ENCODE data around the gene QRICH1. TPM values are rescaled to one million over a fixed set of nuclear protein-coding genes. Genes with fewer than 3 reads are reported as not detected.

Gene QRICH1
- total and polyA plus RNA-seq, 2 of the 4 experiments (the other 2 are of a cell fraction), result 62.7 to 77.3 TPM

GRCh38 chr3:49005303-49005680, 88.6 kb downstream of the QRICH1 start:
- no peak overlapping the region for H3K27ac ChIP-seq (ENCODE audit: insufficient read depth, low read length)
- H3K4me3 ChIP-seq (ENCODE audit: insufficient read depth, low read depth, low read length), result no peak overlapping the region
- H3K36me3 ChIP-seq (ENCODE audit: control insufficient read depth, insufficient read depth, low read length), result peaks cover 3% of the 10 kb centered on the region; the same call in 1 of the 2 replicates
- intact Hi-C loops (cut with micrococcal nuclease), result no loop called here
- H3K18ac ChIP-seq (ENCODE audit: low read depth, low read length), result no peak overlapping the region
- H3K9me1 ChIP-seq (ENCODE audit: insufficient read depth, low read length), result peaks cover 21% of the 10 kb centered on the region
- dilution Hi-C loops (cut with HindIII; ENCODE audit: low sequenced_read_pairs, unreplicated experiment), result no loop called here
- ATAC-seq (ENCODE audit: low read depth) (no peak), DNase-seq (no peak)
- peaks cover 18% of the 10 kb centered on the region for H4K20me1 ChIP-seq (ENCODE audit: insufficient read depth, low read length)
- no peak overlapping the region for H3K4ac ChIP-seq (ENCODE audit: low read depth, low read length)
- in situ Hi-C loops (cut with MboI; ENCODE audit: low sequenced_read_pairs), result no loop called here
- H3K79me1 ChIP-seq (ENCODE audit: low read depth in 1 of 2, low read length in 2 of 2), result peaks cover 0 to 42% of the 10 kb centered on the region in 2 experiments; a peak in 2 of 4 replicates
- POLR2A ChIA-PET (ENCODE audit: unreplicated experiment), result no interaction called here
- WGBS, 2 experiments (ENCODE audit: extremely low coverage in 2 of 2, insufficient read length in 1 of 2), result 83% methylated on average over 1 of the region's 3 CpGs; no CpG with 5 or more reads in 1 of the 2 experiments
- no peak overlapping the region for H2BK20ac ChIP-seq (ENCODE audit: low read depth, low read length)
- no peak overlapping the region for H3K23ac ChIP-seq (ENCODE audit: low read depth, low read length)
- no peak overlapping the region for H4K5ac ChIP-seq (ENCODE audit: low read depth, low read length)
- H2BK5ac ChIP-seq (ENCODE audit: low read depth, low read length, poor library complexity, severe bottlenecking), result no peak overlapping the region
- no peak overlapping the region for H2BK15ac ChIP-seq (ENCODE audit: low read depth, low read length)
- no peak overlapping the region for H4K8ac ChIP-seq (ENCODE audit: low read depth in 2 of 2, low read length in 2 of 2)
- no peak overlapping the region for H4K91ac ChIP-seq (ENCODE audit: insufficient read depth, low read depth, low read length)
- no peak for TF ChIP-seq CTCF (conservative IDR thresholded peaks at IDR 0.05; ENCODE audit: low read depth, low read length)
- no peak for TF ChIP-seq RFX5 (IDR thresholded peaks at IDR 0.05; ENCODE audit: low read depth, low read length)
- no peak for TF ChIP-seq POLR2A (IDR thresholded peaks at IDR 0.05; ENCODE audit: low read depth, low read length)
- no peak for TF ChIP-seq NFE2L2 (IDR thresholded peaks at IDR 0.05; ENCODE audit: low read depth, low read length)
- TF ChIP-seq FOS (IDR thresholded peaks at IDR 0.05; ENCODE audit: low read depth, low read length), result no peak
- no peak for TF ChIP-seq MAFK (IDR thresholded peaks at IDR 0.05; ENCODE audit: low read depth, low read length)
- TF ChIP-seq ELK1 (IDR thresholded peaks at IDR 0.05; ENCODE audit: borderline replicate concordance, low read depth, low read length), result no peak
- no peak for TF ChIP-seq USF2 (IDR thresholded peaks at IDR 0.05; ENCODE audit: low read depth, low read length)
- no peak for TF ChIP-seq CEBPB (IDR thresholded peaks at IDR 0.05; ENCODE audit: low read depth, low read length)
- no peak for TF ChIP-seq RCOR1 (IDR thresholded peaks at IDR 0.05; ENCODE audit: insufficient replicate concordance, low read length)
- TF ChIP-seq BHLHE40 (IDR thresholded peaks at IDR 0.05; ENCODE audit: low read depth, low read length), result no peak
- TF ChIP-seq MAZ (IDR thresholded peaks at IDR 0.05; ENCODE audit: borderline replicate concordance, low read depth, low read length), result no peak
- no peak for TF ChIP-seq CHD1 (IDR thresholded peaks at IDR 0.05; ENCODE audit: low read depth, low read length)
- no peak for TF ChIP-seq SMC3 (IDR thresholded peaks at IDR 0.05; ENCODE audit: low read depth, low read length)
- TF ChIP-seq RAD21 (IDR thresholded peaks at IDR 0.05; ENCODE audit: low read length), result no peak
- no peak for TF ChIP-seq MXI1 (IDR thresholded peaks at IDR 0.05; ENCODE audit: borderline replicate concordance, low read depth, low read length)
- no peaks in the 10 kb centered on the region for H3K27me3 ChIP-seq (ENCODE audit: control insufficient read depth, insufficient read depth, low read length)
- CTCF ChIA-PET, result no interaction called here
- H3K4me2 ChIP-seq (ENCODE audit: low read depth, low read length), result no peak overlapping the region
- peak overlapping the region; percentile 87; the same call in 1 of the 2 replicates for H2AK5ac ChIP-seq (ENCODE audit: low read depth, low read length)
- H2AFZ ChIP-seq (replicated peaks; ENCODE audit: low read length, poor library complexity), result no peak overlapping the region
- no peak overlapping the region for H2AK9ac ChIP-seq (replicated peaks; ENCODE audit: low read depth, low read length, poor library complexity)
- H3K9ac ChIP-seq (ENCODE audit: low read depth, low read length), result no peak overlapping the region
- H3K14ac ChIP-seq (replicated peaks; ENCODE audit: low read depth, low read length), result no peak overlapping the region
- H2BK120ac ChIP-seq (ENCODE audit: low read depth, low read length), result no peak overlapping the region
- H3K4me1 ChIP-seq (ENCODE audit: control insufficient read depth, insufficient read depth, low read length), result peaks cover 11% of the 10 kb centered on the region
- no peak overlapping the region for H3K56ac ChIP-seq (ENCODE audit: extremely low read depth, insufficient read depth, low read length)
- no peaks in the 10 kb centered on the region for H3K9me3 ChIP-seq (ENCODE audit: control insufficient read depth, insufficient read depth, low read length)
- BruUV-seq (replicated peaks), result no TSS peak
